KMS-11 (cell line): ENCODE measurements around the gene IGFL2.

ENCODE experiments used
- H2AFZ ChIP-seq: fragments of 200-600 bp; sonication (generic); 2 replicates; pipeline ENCODE4 v1.6.1; 2016; ENCODE audit warnings: antibody characterized with exemption, mixed run types, low read depth
- H3K27ac ChIP-seq: fragments of 200-600 bp; sonication (generic); 2 replicates; pipeline ENCODE4 v1.6.1; 2016; ENCODE audit warnings: mild to moderate bottlenecking, mixed run types
- H3K27me3 ChIP-seq: fragments of 200-600 bp; sonication (generic); 2 replicates; pipeline ENCODE4 v1.6.1; 2017; ENCODE audit warnings: mild to moderate bottlenecking, low read depth, mixed run types, moderate library complexity; ENCODE audit not compliant: insufficient read depth
- H3K36me3 ChIP-seq: fragments of 200-600 bp; sonication (generic); 2 replicates; pipeline ENCODE4 v1.6.1; 2017; ENCODE audit warnings: mild to moderate bottlenecking, mixed run types; ENCODE audit not compliant: insufficient read depth
- H3K4me1 ChIP-seq: fragments of 200-600 bp; sonication (generic); 2 replicates; pipeline ENCODE4 v1.6.1; 2016; ENCODE audit warnings: mild to moderate bottlenecking, low read depth, mixed run types; ENCODE audit not compliant: poor library complexity, severe bottlenecking
- H3K4me2 ChIP-seq: fragments of 200-600 bp; sonication (generic); 2 replicates; pipeline ENCODE4 v1.7.0; 2016; ENCODE audit warnings: mild to moderate bottlenecking, mixed run types
- H3K4me3 ChIP-seq: fragments of 200-600 bp; sonication (generic); IDR thresholded peaks from 2 replicates; pipeline ENCODE4 v1.6.1; 2017; ENCODE audit warnings: low read depth, low read length, mixed read lengths; ENCODE audit not compliant: insufficient read depth
- H3K79me2 ChIP-seq: fragments of 200-600 bp; sonication (generic); 2 replicates; pipeline ENCODE4 v1.6.1; 2016; ENCODE audit warnings: low read depth, mixed run types; ENCODE audit not compliant: insufficient read depth
- H3K9ac ChIP-seq: fragments of 200-600 bp; sonication (generic); 2 replicates; pipeline ENCODE4 v1.6.1; 2016; ENCODE audit warnings: mild to moderate bottlenecking, mixed run types
- H4K20me1 ChIP-seq: fragments of 200-600 bp; sonication (generic); 2 replicates; pipeline ENCODE4 v1.6.1; 2016; ENCODE audit warnings: mild to moderate bottlenecking, mixed run types; ENCODE audit not compliant: insufficient read depth
- TF ChIP-seq, protein P1 (sequence below): fragments of 200-600 bp; sonication (generic); conservative IDR thresholded peaks from 2 replicates; pipeline ENCODE4 v1.6.1; 2017; ENCODE audit warnings: low read depth, mild to moderate bottlenecking, antibody characterized with exemption, low read length, moderate library complexity, mixed read lengths

The IGFL2 gene

GRCh38 chr19:46202426-46202825, 54.4 kb downstream of the IGFL2 start:
- H3K4me2 ChIP-seq = no peak overlapping the region
- H3K27me3 ChIP-seq = peaks cover 71% of the 10 kb centered on the region
- H3K9ac ChIP-seq = no peak overlapping the region

GRCh38 chr19:46202872-46203860, 55.1 kb downstream of the IGFL2 start:
- TF ChIP-seq, protein P1, sequence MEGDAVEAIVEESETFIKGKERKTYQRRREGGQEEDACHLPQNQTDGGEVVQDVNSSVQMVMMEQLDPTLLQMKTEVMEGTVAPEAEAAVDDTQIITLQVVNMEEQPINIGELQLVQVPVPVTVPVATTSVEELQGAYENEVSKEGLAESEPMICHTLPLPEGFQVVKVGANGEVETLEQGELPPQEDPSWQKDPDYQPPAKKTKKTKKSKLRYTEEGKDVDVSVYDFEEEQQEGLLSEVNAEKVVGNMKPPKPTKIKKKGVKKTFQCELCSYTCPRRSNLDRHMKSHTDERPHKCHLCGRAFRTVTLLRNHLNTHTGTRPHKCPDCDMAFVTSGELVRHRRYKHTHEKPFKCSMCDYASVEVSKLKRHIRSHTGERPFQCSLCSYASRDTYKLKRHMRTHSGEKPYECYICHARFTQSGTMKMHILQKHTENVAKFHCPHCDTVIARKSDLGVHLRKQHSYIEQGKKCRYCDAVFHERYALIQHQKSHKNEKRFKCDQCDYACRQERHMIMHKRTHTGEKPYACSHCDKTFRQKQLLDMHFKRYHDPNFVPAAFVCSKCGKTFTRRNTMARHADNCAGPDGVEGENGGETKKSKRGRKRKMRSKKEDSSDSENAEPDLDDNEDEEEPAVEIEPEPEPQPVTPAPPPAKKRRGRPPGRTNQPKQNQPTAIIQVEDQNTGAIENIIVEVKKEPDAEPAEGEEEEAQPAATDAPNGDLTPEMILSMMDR = no peak
- Histone ChIP-seq H3K9ac (no peak overlapping the region), H4K20me1 (no peaks in the 10 kb centered on the region), H3K4me2 (no peak overlapping the region), H3K27ac (no peak overlapping the region), H3K79me2 (no peaks in the 10 kb centered on the region), H3K27me3 (peaks cover 72% of the 10 kb centered on the region), H3K36me3 (no peaks in the 10 kb centered on the region), H2AFZ (no peak overlapping the region), H3K4me1 (peaks cover 4% of the 10 kb centered on the region), H3K4me3 (no peak overlapping the region)

More at GRCh38 chr19:46202426-46202825, 54.4 kb downstream of the IGFL2 start:
- no peak overlapping the region for H3K4me3 ChIP-seq
- no peak overlapping the region for H2AFZ ChIP-seq
- peaks cover 5% of the 10 kb centered on the region for H3K4me1 ChIP-seq
- H3K27ac ChIP-seq = no peak overlapping the region
- TF ChIP-seq, protein P1 = no peak
- no peaks in the 10 kb centered on the region for H3K79me2 ChIP-seq
- no peaks in the 10 kb centered on the region for H4K20me1 ChIP-seq
- no peaks in the 10 kb centered on the region for H3K36me3 ChIP-seq

DNA sequence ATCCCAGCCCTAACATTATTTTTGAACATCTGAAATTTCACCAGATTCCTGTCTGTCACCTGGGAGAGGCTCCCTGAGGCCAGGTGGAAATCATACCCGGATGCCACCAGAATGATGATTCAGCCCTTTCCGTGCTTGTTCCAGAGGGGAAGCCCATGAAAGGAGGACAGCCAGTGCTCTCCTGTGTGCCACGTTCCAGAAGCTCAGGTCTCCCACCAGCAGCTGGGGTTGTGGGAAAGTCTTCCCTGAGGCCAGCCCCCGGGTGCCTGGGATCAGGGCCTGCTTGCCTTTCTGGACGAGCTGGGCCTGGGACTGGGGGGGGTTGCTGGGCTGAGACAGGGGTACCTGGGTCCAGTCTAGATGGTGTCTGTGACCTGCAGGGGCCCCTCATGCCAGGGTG, 56.0 kb downstream of the IGFL2 start:
- Histone ChIP-seq H4K20me1 (no peaks in the 10 kb centered on the region), H3K4me1 (no peaks in the 10 kb centered on the region), H3K4me3 (no peak overlapping the region), H2AFZ (no peak overlapping the region), H3K9ac (no peak overlapping the region), H3K36me3 (no peaks in the 10 kb centered on the region), H3K27ac (no peak overlapping the region), H3K27me3 (peaks cover 72% of the 10 kb centered on the region), H3K79me2 (no peaks in the 10 kb centered on the region), H3K4me2 (no peak overlapping the region)
- TF ChIP-seq, protein P1 = no peak

- H3K36me3 ChIP-seq = no peaks in the 10 kb centered on the region
- H3K4me2 ChIP-seq = no peak overlapping the region
- H3K4me1 ChIP-seq = no peaks in the 10 kb centered on the region
- no peak overlapping the region for H2AFZ ChIP-seq
- no peaks in the 10 kb centered on the region for H3K79me2 ChIP-seq
- H3K27me3 ChIP-seq = peaks cover 72% of the 10 kb centered on the region
- no peak overlapping the region for H3K9ac ChIP-seq
- H3K4me3 ChIP-seq = no peak overlapping the region
- no peak overlapping the region for H3K27ac ChIP-seq
- TF ChIP-seq, protein P1 = no peak
- no peaks in the 10 kb centered on the region for H4K20me1 ChIP-seq
Observed at GRCh38 chr19:46205183-46205984, 57.3 kb downstream of the IGFL2 start.
